K562 (cell line): Measurements from ENCODE around the gene CRYBG2. TPM values are rescaled to one million over a fixed set of nuclear protein-coding genes. Genes with fewer than 3 reads are reported as not detected.

Source experiments
- ARHGAP35 ChIP-seq: fragments of 450-650 bp; IDR thresholded peaks from 2 replicates; pipeline ENCODE4 v1.6.1; 2018; ENCODE audit not compliant: partially characterized antibody
- CHAMP1 ChIP-seq: fragments of 450-650 bp; IDR thresholded peaks from 2 replicates; pipeline ENCODE4 v1.6.1; 2016; ENCODE audit warnings: mild to moderate bottlenecking
- CHD4 ChIP-seq: fragments of 200-600 bp; sonication (generic); IDR thresholded peaks from 3 replicates; pipeline ENCODE4 v1.6.1; 2012; ENCODE audit warnings: low read depth, mild to moderate bottlenecking, mixed read lengths, low read length, inconsistent platforms; ENCODE audit not compliant: insufficient read depth, insufficient replicate concordance, poor library complexity, severe bottlenecking
- DACH1 ChIP-seq: fragments of 450-650 bp; IDR thresholded peaks from 2 replicates; pipeline ENCODE4 v1.6.1; 2018; ENCODE audit not compliant: partially characterized antibody
- ETV1 ChIP-seq: fragments of 450-650 bp; conservative IDR thresholded peaks from 2 replicates; pipeline ENCODE4 v1.6.1; 2016; ENCODE audit warnings: missing genetic modification characterization, control low read depth, low read depth, missing compliant biosample characterization
- HBP1 ChIP-seq: fragments of 450-650 bp; formaldehyde crosslinking; IDR thresholded peaks from 2 replicates; pipeline ENCODE4 v1.4.0; 2022; ENCODE audit warnings: missing genetic modification characterization
- MLLT1 ChIP-seq, 2 experiments: fragments of 450-650 bp; IDR thresholded peaks; 2 replicates each; pipeline ENCODE4 v1.6.1; 2016
- POLR2AphosphoS2 ChIP-seq: IDR thresholded peaks from 2 replicates; pipeline ENCODE4 v1.6.1; 2012; ENCODE audit warnings: low read length, improper control_type of control experiment
- POLR2AphosphoS5 ChIP-seq: IDR thresholded peaks from 2 replicates; pipeline ENCODE4 v1.6.1; 2011; ENCODE audit warnings: mild to moderate bottlenecking, low read depth, low read length, moderate library complexity; ENCODE audit not compliant: control insufficient read depth, insufficient read depth
- POLR2H ChIP-seq: IDR thresholded peaks from 2 replicates; pipeline ENCODE4 v1.6.1; 2016; ENCODE audit warnings: missing genetic modification characterization, low read depth, mild to moderate bottlenecking, control low read depth, missing compliant biosample characterization, moderate library complexity
- TFAP4 ChIP-seq: sonication (generic); formaldehyde crosslinking; IDR thresholded peaks from 2 replicates; pipeline ENCODE4 v1.8.0; 2022; ENCODE audit warnings: missing genetic modification reagents, mild to moderate bottlenecking, moderate library complexity, borderline replicate concordance
- ZBTB43 ChIP-seq: sonication (generic); formaldehyde crosslinking; IDR thresholded peaks from 2 replicates; pipeline ENCODE4 v1.8.0; 2023; ENCODE audit warnings: mild to moderate bottlenecking, missing genetic modification reagents
- ZNF217 ChIP-seq: sonication (generic); formaldehyde crosslinking; IDR thresholded peaks from 2 replicates; pipeline ENCODE4 v1.8.0; 2022; ENCODE audit warnings: mild to moderate bottlenecking, missing genetic modification reagents
- ZNF263 ChIP-seq: sonication (generic); formaldehyde crosslinking; IDR thresholded peaks from 2 replicates; pipeline ENCODE4 v1.8.0; 2022; ENCODE audit warnings: mild to moderate bottlenecking, missing genetic modification reagents, borderline replicate concordance
- ZNF347 ChIP-seq: fragments of 450-650 bp; formaldehyde crosslinking; IDR thresholded peaks from 2 replicates; pipeline ENCODE4 v1.4.0; 2020; ENCODE audit warnings: low read depth, mild to moderate bottlenecking, moderate library complexity
- ZNF431 ChIP-seq: sonication (generic); formaldehyde crosslinking; IDR thresholded peaks from 2 replicates; pipeline ENCODE4 v1.8.0; 2022; ENCODE audit warnings: mild to moderate bottlenecking, missing genetic modification reagents
- ZNF830 ChIP-seq: fragments of 250-450 bp; sonication (Bioruptor Pico); IDR thresholded peaks from 2 replicates; pipeline ENCODE4 v1.5.0; 2021; ENCODE audit warnings: mild to moderate bottlenecking
- polyA plus RNA-seq, 8 experiments: library from polyadenylated mRNA; depleted of rRNA in 4 of 8; stranded (reverse) in 5 of 8; unstranded in 3 of 8; fragments of >200 nt; fragmentation: Nextera tagmentation in 2 of 8; fragmentation: Illumina TruSeq in 1 of 8; extraction: Ambion mirVana in 2 of 8; extraction: Trizol in 1 of 8; gene quantifications; 2 replicates each; pipeline versions ENCODE4 v1.2.1 to v1.2.3, GENCODE V29; 2011 to 2014; ENCODE audit warnings: inconsistent platforms in 1 of 8, missing spikeins in 1 of 8
- total RNA-seq, 7 experiments: library from RNA; depleted of rRNA in 6 of 7; stranded (reverse); fragments of >200 nt in 6 of 7; fragmentation: Illumina TruSeq in 2 of 7; extraction: Trizol in 2 of 7; gene quantifications; 2 replicates each; pipeline versions ENCODE4 v1.2.1 to v1.2.3, GENCODE V29; 2011 to 2021; ENCODE audit warnings: low replicate concordance in 1 of 7

Gene CRYBG2
- total and polyA plus RNA-seq, 9 of the 15 experiments (the other 6 are each of a cell fraction or from before 2014, with no cell fraction given), result 0.39 to 8.5 (median 3.7) TPM

- peak; percentile 80 for TF ChIP-seq POLR2H (tag)
- 0 out of 2 replicates have a peak, but pooled peaks have one; percentile 59 for TF ChIP-seq ZNF431
- peak; percentile 47; the same call in 1 of the 2 replicates for TF ChIP-seq ZNF263 (CRISPR knock-in tag)
- peak; percentile 88 for TF ChIP-seq POLR2AphosphoS2
- no peak for TF ChIP-seq ARHGAP35
- peak; percentile 21; the same call in 1 of the 2 replicates for TF ChIP-seq POLR2AphosphoS5
- no peak for TF ChIP-seq HBP1 (CRISPR knock-in tag)
- peak; percentile 46; the same call in 1 of the 2 replicates for TF ChIP-seq ZNF347
- TF ChIP-seq CHD4, result peak; percentile 13
- TF ChIP-seq CHAMP1, result no peak
- TF ChIP-seq DACH1, result no peak
- TF ChIP-seq TFAP4 (CRISPR knock-in tag), result peak; percentile 77
- TF ChIP-seq ZNF830 (CRISPR knock-in tag), result peak; percentile 90; the same call in 1 of the 2 replicates
- 0 out of 2 replicates have a peak, but pooled peaks have one; percentile 34 for TF ChIP-seq ETV1 (tag)
- no peak; the same call in 1 of the 2 replicates for TF ChIP-seq ZBTB43 (CRISPR knock-in tag)
- TF ChIP-seq ZNF217 (CRISPR knock-in tag), result no peak
- peak in 1 of 2 experiments; percentile 8; a peak in 1 of 4 replicates for TF ChIP-seq MLLT1 (IDR thresholded peaks at IDR 0.05)
Observed at GRCh38 chr1:26279456-26280332, 74.2 kb downstream of the CRYBG2 start, which contains the start of gene SH3BGRL3 (continued).
